GM08714 (cell line): ENCODE results near the gene PLCD3.

Source experiments
- H3K4me3 ChIP-seq: fragments of 200-500 bp; sonication (Bioruptor generic); 2 replicates; pipeline ENCODE4 v1.5.1; 2014; ENCODE audit warnings: mild to moderate bottlenecking, low read length, inconsistent platforms
- ZNF274 ChIP-seq: IDR thresholded peaks from 2 replicates; pipeline ENCODE4 v1.6.1; 2012; ENCODE audit warnings: mild to moderate bottlenecking, low read depth, low read length

PLCD3 gene

DNA sequence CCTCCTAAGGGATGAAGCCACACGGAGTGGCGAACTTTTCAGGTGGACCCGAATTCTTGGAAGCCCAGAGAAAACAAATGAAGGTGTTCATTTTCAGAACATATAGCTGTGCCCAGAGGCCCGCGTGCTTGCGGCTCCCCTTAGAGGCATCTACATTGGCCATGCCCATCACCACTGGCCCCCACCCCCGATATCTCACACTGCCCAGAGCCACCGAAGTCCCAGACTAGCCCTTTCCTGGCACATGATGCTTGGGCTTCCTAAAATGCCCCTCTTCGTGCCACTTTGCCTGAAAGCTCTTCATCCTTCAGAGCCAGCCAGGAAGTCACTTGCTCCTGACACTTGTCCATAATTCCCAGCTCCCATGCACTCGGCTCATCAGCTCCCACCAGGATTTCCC lies 13.9 kb upstream of the PLCD3 start:
- H3K4me3 ChIP-seq = no peak overlapping the region
- no peak for TF ChIP-seq ZNF274

DNA sequence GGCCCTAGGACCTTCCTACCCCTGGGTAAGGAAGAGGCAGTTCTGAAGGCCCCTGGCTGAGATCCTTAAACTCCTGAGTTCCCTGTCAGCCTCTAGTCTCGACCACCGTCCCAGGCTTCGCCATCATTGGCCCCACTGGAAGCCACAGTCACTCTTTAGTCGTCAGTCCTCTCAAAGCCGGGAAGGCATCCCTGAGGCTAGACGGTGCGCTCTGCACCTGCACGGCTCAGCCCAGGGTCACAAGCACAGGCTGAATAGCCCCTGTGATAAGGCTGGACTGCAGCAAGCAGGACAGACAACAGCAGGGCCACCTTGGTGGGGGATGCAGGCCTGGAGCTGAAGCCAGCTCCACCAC lies 12.7 kb upstream of the PLCD3 start:
- TF ChIP-seq ZNF274 = no peak
- H3K4me3 ChIP-seq = no peak overlapping the region

DNA sequence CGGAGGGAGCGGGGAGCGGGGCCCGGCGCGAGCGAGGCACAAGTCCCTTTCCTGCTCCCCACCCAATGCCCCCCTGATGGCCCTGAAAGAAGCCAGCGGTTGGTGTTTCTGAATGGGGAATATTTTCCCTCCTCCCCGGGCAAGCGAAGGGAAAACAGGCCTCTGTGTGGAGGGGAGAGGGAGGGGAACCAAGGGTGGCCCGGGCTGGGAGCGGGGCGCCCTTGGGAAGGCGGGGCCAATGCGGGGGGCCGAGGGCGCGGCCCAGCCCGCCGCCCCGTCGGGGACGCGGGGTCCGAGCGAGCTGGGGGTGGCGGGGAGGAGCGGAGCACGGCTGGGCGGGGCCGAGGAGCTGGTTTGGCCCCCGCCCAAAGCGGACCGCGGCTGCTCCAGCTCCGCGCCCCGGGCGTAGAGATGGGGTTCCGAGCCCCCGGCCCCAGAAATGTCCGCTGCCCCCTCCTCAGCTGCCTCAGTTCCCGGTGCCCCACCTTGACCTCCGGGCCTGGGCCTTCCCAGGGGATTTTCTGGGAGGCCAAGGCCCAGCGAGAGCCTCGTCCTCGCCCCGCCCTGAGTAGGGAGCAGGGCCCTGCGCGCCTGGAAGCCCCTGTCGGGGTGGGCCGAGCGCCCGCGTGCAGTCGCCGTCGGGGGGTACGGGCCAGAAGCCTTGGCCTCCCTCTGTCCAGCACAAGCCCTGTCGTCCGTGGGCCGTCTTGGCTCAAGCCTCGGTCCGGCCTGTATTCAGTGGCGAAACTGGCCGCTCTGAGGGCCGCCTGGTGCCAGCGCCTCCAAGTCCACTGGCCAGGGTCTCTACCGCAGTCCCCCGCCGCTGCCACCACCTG lies 12.1 kb upstream of the PLCD3 start:
- TF ChIP-seq ZNF274 = no peak
- no peak overlapping the region; the same call in 1 of the 2 replicates for H3K4me3 ChIP-seq

DNA sequence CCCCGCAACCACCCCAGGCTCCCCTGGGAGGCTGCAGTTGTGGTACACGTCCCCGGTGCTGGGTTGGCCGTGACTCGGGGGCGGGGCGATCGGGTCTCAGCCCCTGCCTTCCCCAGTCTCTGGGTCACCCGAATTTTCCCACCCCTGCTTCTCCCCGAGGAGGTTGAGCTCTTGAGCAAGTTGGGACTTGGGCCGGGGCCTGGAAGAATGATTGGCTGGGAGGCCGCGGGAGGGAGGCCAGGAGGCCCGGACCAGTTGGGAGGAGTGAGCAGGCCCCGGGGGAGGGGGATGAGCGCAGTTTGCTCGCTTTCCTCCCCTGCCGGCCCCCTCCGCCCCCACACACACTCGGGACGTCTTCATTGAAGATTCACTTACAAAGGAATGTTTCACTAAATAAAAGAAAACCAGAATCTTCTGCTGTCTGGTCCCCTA lies 11.5 kb upstream of the PLCD3 start:
- TF ChIP-seq ZNF274 = no peak
- H3K4me3 ChIP-seq = no peak overlapping the region; the same call in 1 of the 2 replicates

DNA sequence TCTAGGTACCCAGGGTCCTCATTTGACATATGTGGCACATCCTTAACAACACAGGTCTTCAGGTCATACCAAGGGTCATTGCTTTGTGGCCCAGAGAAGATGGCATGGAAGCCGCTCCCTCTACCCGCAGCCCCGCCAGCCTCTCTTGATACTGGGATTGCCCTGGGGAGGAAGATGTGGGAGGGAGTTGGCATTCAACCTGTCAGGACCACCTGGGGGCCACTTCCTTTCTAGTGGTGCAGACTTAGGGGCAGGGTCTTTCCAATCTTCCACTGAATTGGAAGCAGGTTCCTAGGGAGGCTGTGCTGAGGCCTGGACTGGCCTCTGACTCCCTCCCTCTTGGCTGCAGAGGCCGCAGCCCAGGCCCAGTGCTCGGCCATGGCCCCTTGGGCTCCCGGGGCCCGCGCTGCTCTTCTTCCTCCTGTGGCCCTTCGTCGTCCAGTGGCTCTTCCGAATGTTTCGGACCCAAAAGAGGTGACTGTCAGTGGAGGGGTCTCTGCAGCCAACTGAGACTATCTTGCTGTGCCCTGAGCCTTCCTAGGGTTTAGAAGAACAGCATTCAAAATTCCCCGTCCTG lies 10.9 kb upstream of the PLCD3 start:
- TF ChIP-seq ZNF274 = no peak
- H3K4me3 ChIP-seq = no peak overlapping the region

DNA sequence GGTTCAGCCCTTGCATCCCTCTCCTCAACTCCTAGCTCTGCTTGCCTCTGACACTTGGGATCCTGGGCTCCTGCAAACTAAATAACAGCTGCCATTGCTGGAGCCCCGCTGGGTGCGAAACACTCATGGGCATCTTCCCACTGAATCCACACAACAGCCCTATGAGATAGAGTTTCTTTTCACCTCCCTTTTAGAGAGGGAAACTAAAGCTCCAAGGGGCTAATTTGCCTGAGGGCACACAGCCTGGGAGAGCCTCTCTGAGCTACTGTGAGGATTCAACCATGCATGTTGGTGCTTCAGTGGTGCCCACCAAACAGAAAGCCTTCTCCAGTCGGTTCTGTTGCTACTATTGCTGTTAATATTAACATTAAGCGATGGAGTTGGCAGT lies 7.2 kb upstream of the PLCD3 start:
- no peak for TF ChIP-seq ZNF274
- H3K4me3 ChIP-seq = no peak overlapping the region

DNA sequence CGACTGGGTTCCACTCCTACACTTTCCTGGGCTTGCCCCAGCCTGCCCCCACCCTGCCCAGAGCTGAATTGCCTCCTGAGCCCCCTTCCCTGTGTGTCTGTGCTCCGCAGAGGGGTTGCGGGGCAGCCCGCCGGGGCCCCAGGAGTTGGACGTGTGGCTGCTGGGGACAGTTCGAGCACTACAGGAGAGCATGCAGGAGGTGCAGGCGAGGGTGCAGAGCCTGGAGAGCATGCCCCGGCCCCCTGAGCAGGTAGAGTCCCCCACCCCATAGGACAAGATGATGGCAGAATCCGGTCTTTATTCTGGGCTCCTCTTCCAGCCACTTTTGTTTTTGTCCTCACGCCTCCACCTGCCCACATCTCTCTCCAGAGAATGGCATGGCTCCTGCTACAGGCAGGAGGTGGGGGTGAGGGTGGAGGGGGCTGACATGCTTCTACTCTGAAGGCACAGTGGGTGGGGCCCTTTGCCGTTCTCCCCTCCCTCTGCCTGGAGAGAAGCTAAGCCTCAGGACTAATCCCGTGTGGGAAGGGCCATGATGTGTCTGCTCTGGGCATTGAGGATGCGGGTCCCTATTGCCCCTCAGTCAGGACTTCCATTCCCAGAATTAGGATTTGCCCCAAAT lies 6.7 kb upstream of the PLCD3 start:
- TF ChIP-seq ZNF274 = no peak
- H3K4me3 ChIP-seq = no peak overlapping the region

DNA sequence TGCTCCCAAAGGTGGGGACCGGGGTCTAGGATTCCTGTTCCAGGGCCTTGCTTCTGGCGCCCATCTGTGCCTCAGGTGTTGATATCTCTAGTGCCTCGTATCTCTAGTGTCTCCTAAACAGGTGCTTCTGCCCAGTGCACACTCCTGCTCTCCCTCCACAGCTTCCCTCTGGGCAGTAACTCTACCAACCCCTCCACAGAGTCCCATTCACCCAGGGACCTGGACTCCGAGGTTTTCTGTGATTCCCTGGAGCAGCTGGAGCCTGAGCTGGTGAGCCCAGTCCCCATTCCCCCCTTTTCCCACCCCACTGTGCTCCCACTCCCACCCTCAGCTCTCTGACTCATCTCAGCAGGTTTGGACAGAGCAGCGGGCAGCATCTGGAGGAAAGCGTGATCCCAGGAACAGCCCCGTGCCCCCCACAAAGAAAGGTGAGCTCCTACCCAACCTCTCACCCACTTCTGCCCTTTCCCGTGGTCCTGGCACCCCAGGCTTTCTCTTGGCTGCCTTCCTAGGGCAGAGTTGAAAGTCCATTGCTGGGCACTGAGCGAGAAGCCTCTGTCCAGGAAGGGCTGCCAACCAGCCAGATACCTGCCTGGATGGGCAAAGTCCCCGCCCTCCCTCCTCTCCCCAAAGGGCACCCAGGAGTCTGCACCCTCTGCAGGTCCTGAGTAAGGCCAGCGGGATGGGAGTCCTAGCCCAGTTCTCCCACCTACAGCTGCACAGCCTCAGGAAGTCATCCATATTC lies 5.4 kb upstream of the PLCD3 start:
- no peak overlapping the region for H3K4me3 ChIP-seq
- no peak for TF ChIP-seq ZNF274

DNA sequence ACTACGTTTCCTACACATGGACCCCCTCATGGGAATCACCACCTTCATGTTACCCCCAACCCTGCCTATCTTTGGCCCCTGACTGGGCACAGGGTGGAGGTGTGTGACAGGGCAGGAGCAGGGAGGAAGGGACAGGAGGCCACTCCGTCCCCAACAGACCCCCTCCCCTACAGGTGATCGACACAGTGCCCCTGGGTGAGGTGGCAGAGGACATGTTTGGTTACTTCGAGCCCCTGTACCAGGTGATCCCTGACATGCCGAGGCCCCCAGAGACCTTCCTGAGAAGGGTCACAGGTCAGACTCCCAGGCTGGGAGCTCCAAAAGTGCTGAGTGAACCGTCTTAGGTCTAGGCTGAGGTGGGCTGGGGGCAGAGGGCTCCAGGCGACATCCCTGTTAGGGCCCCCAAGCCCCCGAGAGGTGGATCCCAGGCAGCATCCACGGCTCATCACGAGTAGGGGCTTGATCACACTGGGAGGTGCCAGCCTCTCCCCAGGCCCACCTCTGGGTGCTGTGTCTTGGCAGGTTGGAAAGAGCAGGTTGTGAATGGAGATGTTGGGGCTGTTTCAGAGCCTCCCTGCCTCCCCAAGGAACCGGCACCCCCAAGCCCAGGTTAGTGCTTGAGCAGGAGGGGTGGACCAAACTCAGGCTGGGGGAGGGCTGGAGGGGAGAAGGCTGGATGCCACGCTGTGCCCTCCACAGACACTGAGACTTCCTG lies 4.7 kb upstream of the PLCD3 start:
- H3K4me3 ChIP-seq = no peak overlapping the region
- TF ChIP-seq ZNF274 = no peak

DNA sequence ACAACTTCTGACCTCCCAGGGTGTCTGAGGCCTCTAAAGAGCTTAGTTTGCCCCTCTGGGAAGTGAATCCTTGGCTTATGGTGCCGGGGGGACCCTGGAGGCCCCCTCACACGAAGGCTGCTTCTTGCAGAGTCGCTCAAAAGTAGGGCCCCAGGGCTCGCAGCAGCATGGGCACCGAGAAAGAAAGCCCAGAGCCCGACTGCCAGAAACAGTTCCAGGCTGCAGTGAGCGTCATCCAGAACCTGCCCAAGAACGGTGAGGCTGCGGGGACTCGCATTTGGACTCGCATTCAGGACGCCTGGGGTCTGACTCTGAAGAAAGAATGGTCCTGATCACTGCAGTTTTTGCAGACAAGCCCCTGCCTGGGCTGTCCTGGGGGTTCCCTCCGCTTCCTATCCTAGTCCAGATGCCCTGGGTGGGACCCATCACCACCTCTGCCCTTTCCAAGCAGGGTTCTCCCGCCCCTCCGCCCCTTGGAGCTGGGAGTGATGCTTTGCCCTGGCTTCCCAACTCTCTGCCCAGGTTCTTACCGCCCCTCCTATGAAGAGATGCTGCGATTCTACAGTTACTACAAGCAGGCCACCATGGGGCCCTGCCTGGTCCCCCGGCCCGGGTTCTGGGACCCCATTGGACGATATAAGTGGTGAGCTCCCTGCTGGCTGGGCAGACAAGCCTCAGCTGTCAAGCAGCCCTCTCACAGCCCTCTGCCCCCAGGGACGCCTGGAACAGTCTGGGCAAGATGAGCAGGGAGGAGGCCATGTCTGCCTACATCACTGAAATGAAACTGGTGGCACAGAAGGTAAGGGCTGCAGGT lies 3.9 kb upstream of the PLCD3 start:
- peak overlapping the region; percentile 70 for H3K4me3 ChIP-seq
- TF ChIP-seq ZNF274 = no peak

DNA sequence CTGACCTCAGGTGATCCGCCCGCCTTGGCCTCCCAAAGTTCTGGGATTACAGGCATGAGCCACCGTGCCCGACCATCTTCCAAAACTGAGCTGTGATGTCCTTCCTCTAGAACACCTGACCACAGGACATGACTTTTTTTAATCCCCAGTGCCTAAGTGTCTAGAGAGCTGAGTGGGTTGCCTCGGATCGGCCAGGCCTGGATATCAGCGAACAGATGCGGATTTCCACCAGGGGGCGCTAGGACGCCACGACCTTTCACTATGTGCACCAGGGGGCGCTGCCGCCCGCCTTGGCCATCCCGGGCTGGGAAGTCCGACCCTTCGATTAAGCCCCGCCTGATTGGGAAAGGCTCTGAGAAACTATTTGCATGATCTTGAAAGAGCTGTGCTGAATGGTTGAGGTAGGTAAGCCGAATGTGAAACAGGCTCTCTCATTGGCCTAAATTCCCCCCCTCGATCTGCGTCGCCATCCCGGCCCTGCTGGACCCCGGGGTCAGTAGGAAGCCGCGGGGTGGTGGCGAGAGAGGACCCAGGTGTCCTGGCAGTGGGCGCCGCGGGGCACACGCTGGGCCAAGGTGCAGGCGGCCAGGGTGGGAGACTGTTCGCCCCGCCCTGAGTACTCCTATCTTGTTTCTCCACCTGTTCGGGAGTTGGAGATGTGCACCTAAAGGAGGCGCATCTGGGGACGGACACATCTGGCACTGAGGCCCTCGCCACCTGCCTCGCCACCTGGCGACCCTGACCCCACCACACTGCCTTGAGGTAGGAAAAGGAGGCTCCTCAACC lies 3.1 kb upstream of the PLCD3 start, which contains the start of gene ACBD4:
Gene ACBD4 (plus strand): TSS at position 496 of the 786 bp plus-strand sequence. CDS start 458 bp downstream, outside the sequence.
- TF ChIP-seq ZNF274 = no peak
- peak within 1 kb of the TSS; percentile 70 for H3K4me3 ChIP-seq
